Measurements from ENCODE around the gene ZNF205. TPM values are rescaled to one million over a fixed set of nuclear protein-coding genes. Genes with fewer than 3 reads are reported as not detected.
"Not testable (repeated sequence)": the region's sequence is repeated elsewhere in the genome, so short reads cannot be mapped to it uniquely, and the experiment has no call there.

The ZNF205 gene
- total RNA-seq, 1 experiment from 2014 or later = 15.4 TPM

DNA sequence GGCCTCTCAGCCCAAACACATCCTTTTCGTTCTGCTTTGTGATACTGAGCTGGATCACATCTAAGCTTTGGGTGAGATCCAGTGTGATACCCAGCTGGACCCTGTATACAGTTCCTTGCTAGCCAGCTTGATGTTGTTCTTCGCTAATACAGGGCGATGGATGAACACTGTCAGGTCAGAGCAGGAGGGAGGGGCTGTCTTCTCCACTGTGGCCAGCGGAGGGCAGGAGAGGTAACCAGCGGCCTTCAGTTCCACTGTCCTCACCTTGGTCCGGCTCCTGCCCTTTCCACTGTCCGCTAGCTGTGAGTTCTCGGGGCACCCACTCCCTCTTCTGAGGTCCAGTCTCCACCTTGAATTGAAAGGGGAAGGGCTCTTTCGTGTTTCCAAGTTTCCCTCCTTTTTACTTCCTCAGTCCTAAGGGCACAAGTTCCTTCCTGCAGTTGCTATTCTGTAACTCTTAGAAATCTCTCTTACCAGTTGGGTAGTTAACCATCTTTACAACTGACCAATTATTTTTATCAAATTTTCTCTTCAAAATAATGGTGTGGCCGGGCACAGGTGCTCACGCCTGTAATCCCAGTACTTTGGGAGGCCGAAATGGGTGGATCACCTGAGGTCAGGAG, 19.5 kb downstream of the ZNF205 start:
- DNase-seq (ENCODE audit: low read depth) = peak; percentile 52

DNA sequence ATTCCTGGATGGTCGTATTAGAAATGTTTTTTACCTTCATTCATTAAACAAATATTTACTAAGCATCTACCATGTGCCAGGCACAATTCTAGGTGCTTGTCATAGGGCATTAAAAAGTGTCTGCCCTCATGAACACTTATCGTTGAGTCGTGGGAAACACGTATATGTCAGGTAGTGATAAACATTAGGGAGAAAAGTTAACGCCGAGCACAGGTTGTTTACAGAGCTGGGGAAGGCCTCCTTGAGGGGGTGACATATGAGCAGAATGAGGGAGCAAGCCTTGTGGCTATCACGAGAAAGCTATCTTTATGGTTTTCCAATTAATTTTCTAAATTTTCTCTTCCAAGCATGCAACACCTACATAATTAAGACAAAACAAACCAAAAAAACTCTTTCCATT, 21.5 kb downstream of the ZNF205 start:
- DNase-seq (ENCODE audit: low read depth) = no peak

DNA sequence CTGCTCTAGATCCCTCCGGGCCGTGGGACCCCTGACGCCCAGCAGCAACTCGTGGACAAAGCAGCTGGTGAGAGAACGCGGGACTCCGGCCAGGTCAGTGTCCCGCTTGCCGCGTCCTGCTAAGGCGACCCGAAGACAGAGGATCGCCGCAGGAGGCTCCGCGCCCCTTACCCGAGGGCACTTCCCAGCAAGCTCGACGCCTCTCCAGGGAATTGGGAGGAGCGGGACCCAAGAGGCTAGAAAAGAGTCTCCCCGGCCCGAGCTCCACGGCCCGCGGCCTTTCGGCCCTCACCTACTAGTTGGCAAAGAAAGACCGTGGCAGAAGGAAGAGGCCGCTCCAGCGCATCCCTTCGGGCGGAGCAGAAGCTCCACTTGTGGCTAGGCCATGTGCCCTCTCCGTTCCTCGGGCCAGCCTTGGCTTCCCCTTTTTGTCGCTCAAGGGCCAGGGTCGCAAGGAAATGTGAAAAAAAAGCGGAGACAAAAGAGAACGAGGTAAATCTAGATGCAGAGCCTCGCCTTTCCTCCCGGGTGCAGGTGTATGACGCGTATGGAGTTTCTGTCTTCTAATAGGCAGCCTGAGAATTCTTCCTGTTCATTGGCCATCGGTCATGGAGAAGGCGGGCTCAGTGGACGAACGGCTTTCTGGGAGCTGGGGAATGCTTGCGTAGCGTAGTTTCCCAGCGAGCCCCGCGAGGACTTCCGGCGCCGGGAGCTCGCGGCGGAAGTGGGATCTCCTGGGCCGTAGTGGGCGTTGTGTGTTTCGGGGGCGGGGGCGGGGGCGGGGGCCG, 22.1 kb downstream of the ZNF205 start, which contains the start of gene ZNF213:
TSS of gene ZNF213 (plus strand) at position 692 of the 788 bp plus-strand sequence. CDS start 2,252 bp downstream, outside the sequence.
- DNase-seq (ENCODE audit: low read depth) = peak; percentile 99

DNA sequence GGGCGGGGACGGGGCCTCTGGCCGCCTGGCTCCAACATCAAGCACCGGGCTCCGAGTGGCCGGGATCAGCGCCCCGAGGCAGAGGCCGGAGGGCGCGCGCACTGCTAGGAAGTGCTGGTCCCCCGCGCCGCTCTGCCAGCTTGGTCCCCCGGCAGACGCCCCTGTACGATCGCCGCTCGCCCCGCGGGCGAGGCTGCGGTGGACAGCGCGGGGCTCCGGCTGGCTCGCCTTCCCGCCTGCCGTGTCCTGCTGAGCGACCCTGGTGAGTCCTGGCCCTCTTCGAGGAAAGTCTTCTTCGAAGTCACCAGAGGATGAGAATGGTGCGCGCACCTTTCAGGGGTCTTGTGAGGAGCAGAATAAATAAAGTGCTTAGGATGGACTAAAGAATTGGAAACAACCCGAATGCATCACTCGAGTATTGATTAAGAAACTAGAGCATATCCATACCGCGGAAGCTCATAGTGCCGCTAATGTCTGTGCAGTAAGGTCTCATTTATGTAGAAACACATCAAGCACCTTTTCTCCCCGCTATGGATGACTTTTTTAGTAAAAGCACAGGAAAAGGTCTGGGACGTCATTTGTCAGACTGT, 22.8 kb downstream of the ZNF205 start:
- DNase-seq (ENCODE audit: low read depth) = no peak

DNA sequence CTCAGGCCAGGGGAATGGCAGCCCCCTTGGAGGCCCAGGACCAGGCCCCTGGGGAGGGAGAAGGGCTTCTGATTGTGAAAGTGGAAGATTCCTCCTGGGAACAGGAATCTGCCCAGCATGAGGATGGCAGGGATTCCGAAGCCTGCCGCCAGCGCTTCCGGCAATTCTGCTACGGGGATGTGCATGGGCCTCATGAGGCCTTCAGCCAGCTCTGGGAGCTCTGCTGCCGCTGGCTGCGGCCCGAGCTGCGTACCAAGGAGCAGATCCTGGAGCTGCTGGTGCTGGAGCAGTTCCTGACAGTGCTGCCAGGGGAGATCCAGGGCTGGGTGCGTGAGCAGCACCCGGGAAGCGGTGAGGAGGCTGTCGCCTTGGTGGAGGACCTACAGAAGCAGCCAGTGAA, 24.9 kb downstream of the ZNF205 start:
- DNase-seq (ENCODE audit: low read depth) = no peak

DNA sequence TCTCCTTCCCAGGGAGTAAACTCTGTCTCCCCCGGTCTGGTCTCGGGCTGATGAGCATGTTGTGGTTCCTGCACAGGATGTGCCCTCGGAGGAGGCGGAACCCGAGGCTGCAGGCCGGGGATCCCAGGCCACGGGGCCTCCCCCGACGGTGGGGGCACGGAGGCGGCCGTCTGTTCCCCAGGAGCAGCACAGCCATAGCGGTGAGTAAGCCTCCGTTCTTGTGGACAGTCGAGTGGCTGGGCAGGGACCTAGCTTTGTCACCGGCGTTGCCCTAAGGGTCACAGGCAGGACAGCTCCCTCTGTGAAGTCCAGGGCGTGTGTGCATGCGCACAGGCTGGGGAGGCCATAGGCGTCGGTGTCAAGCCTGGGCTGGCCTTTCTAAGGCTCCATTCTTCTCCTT, 26.0 kb downstream of the ZNF205 start:
- no peak for DNase-seq (ENCODE audit: low read depth)

DNA sequence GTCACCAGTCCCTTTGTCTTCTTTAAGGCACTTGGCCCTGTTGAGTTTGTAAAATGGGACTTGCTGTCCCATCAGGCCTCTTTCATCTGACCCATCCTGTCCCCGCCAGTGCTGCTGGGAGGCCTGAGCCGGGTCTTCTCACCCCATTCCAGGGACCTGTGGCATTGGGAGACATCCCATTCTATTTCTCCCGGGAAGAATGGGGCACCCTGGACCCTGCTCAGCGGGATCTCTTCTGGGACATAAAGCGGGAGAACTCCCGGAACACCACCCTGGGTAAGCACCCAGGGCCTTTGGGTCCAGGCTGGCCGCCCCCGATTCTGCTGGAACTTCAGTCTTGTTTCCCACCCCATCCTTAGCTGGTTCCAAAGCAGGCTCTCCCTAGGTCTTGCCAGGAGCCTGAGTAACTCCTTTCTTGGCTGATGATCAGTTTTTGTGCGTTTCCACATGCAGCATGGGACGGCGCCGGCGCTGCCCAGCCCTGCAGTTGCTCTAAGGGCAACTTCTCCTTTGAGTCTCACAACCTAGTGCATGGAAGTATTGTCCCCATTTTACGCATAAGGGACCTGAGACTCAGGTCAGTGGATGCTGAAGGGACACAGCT, 26.5 kb downstream of the ZNF205 start:
- no peak for DNase-seq (ENCODE audit: low read depth)

DNA sequence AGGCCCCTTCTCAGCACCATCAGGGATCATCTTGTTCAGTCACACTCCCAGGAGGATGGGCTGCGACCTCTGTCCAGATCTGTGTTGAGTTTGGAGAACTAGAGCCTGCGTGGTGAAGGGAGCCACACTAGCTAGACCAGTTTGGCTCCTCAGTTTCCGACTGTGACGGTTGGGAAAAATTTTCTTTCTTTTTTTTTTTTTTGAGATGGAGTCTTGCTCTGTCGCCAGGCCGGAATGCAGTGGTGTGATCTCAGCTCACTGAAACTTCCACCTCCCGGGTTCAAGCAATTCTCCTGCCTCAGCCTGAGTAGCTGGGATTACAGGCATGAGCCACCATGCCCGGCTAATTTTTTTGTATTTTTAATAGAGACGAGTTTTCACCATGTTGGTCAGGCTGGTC, 27.2 kb downstream of the ZNF205 start:
- DNase-seq (ENCODE audit: low read depth) = not testable (repeated sequence)

DNA sequence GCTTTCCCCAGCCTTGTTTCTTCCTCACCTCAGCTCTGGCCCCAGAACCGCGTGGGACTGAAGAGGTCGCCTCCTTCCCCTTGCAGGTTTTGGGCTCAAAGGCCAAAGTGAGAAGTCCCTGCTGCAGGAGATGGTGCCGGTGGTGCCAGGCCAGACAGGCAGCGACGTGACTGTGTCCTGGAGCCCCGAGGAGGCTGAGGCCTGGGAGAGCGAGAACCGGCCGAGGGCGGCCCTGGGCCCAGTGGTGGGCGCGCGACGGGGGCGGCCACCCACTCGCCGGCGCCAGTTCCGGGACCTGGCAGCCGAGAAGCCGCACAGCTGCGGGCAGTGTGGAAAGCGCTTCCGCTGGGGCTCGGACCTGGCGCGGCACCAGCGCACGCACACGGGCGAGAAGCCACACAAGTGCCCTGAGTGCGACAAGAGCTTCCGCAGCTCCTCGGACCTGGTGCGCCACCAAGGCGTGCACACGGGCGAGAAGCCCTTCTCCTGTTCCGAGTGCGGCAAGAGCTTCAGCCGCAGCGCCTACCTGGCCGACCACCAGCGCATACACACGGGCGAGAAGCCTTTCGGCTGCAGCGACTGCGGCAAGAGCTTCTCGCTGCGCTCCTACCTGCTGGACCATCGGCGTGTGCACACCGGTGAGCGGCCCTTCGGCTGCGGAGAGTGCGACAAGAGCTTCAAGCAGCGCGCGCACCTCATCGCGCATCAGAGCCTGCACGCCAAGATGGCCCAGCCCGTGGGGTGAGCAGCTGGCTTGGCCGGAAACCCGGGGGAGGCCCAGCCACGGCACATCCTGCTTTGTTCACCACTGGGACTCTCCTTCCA, 28.4 kb downstream of the ZNF205 start:
- no peak for DNase-seq (ENCODE audit: low read depth)

DNA sequence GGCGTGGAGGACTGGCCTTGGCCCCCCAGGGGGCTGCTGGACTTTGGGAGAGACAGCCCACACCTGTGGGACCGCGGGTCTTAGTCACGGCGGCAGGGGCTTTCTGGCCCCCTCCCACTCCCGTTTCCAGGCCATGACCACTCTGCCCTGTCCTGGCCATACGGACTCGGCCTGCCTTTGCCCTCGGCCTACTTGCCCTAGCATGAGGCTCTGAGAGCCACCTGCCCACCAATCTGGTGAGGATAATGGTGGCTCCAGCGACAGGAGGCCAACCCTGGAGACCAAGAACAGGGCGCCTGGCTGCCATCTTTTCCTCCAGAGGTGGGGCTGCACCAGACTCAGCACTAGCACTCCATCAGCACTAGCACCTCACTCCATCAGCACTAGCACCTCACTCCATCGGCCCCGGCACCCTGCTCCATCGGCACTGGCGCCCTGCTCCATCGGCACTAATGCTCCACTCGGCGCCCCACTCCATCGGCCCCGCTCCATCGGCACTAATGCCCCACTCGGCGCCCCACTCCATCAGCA, 29.5 kb downstream of the ZNF205 start:
- no peak for DNase-seq (ENCODE audit: low read depth)

DNA sequence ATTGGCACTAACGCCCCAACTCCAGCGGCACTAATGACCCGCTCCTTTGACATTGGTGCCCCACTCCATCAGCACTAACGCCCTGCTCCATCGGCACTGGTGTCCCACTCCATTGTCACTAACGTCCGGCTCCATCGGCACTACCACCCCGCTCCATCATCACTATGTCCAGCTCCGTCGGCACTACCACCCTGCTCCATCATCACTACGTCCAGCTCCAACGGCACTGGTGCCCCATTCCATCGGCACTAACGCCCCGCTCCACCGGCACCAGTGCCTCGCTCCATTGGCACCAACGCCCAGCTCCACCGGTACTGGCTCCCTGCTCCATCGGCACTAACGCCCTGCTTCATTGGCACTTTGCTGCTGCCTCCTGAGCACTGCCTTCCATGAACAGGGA, 29.9 kb downstream of the ZNF205 start:
- DNase-seq (ENCODE audit: low read depth) = no peak

DNA sequence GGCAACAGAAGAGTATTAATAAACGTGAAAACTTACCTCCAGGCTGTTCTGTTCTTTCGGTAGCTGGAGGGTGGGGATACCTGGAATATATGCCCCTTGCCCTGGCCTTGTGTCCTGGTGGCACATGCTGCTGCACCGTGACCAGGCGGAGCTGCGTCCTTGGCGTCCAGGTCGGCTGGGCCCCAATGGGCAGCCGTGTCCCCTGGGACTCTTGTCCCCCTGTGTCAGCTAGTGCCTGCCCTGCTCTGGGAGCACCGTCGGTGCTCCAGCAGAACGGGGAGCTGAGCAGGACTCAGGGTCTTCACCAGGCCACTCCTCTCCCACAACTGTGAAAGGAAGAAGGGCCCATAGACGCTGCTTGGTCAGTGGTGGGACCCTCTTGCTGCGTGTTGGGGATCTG, 30.4 kb downstream of the ZNF205 start:
- no peak for DNase-seq (ENCODE audit: low read depth)

DNA sequence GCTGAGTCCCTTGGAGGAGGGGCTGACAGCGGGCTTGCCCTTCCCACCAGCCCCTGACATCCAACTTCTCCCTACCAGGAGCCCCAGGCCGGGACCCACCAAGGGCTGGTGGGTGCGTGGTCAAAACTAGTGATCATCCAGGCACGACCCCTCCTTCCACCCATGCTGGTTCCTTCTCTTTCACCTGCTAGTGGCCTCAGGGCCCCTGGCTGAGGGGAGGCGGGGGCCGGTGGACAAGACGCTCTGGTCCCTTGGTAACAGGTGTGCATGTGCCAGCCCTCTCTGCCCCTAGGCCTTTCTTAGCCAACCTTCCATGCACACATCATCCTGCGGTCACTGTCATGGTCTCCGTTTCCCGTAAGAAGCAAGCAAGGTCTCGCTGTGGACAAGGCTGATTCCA, 30.8 kb downstream of the ZNF205 start:
- DNase-seq (ENCODE audit: low read depth) = no peak

DNA sequence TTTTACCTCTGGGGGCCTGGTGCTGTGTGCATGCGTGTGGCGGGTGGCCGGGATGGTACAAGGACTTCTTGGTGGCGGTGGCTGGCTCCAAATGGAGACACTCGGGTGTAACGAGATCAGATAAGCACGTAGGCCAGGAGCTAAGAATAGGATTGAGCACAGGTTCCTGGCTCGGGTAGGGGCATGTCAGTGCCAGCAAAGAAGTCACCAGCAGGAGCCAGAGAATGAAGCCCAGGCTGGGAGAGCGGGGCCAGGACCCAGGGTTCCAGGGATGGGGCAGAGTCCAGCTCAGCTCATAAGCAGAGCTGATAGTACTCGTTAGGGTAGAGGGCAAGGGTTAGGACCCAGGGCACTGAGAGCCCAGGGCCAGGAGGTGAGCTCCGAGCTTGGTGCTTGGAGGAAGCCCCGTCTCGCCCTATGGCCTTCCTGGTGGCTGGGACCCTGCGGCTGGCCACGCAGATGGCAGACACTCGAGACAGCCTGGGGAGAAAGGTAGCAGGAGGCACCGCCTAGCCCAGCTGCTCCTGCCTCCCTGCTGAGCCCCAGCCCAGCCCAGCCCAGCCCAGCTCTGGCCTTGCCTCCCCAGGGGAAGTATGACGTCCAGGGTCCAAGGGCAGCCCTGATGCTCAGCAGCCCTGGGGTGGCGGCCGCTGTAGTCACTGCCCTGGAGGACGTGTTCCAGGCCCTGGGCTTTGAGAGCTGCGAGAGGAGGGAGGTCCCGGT, 31.4 kb downstream of the ZNF205 start:
- no peak for DNase-seq (ENCODE audit: low read depth)

DNA sequence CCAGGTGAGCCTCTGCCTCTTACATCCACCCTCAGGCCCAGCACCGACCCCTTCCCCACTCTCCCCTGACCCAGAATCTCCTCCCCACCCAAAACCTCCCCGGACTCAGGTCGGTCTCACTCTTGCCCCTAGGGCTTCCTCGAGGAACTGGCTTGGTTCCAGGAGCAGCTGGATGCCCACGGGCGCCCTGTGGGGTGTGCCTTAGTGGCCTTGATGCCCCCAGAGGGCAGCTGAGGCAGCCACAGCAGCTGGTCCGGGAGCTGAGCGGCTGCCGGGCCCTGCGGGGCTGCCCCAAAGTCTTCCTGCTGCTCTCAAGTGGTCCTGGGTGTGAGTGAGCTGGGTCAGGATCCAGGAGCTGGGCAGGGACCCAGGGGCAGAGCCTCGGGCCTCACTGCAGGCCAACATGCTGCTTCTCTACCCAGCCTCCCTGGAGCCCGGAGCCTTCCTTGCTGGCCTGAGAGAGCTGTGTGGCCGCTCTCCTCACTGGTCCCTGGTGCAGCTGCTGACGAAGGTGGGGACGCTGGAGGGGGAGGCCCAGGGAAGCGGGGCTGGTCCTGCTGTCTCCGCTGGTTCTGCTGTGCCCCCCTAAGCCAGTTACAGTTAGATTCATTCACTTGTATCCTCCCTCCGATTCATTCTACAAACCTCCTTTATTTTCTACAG, 32.1 kb downstream of the ZNF205 start:
- no peak for DNase-seq (ENCODE audit: low read depth)

DNA sequence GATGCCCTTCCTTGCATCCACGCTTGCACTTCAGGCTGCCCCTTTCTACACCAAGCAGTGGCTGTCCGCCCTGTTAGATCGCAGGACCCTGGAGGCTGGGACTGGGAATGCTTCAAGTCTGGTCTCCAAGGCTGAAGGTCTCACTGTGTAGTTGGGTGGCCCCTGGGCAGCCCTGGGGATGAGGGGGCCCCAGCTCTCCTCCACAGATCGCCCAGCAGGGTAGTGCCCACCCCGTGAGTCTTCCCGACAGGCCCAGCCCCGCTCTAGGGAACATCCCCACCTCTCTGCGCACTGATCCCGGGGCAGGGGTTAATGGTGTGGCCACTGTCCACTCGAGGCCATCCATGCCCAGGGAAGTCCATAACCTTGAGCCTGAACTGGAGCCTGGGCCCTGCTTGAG, 32.8 kb downstream of the ZNF205 start:
- DNase-seq (ENCODE audit: low read depth) = no peak

DNA sequence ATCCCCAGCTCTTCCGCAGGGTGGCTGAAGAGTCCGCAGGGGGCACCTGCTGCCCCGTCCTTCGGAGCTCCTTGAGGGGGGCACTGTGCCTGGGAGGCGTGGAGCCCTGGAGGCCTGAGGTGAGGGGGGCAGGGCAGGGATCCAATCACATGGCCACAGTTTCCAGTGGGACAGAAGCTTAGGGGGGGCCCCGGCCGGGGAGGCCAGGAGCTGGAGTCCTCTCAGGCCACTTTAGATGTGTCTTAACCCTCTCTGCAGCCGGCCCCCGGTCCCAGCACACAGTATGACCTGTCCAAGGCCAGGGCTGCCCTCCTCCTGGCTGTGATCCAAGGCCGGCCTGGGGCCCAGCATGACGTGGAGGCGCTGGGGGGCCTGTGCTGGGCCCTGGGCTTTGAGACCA, 33.3 kb downstream of the ZNF205 start:
- no peak for DNase-seq (ENCODE audit: low read depth)

DNA sequence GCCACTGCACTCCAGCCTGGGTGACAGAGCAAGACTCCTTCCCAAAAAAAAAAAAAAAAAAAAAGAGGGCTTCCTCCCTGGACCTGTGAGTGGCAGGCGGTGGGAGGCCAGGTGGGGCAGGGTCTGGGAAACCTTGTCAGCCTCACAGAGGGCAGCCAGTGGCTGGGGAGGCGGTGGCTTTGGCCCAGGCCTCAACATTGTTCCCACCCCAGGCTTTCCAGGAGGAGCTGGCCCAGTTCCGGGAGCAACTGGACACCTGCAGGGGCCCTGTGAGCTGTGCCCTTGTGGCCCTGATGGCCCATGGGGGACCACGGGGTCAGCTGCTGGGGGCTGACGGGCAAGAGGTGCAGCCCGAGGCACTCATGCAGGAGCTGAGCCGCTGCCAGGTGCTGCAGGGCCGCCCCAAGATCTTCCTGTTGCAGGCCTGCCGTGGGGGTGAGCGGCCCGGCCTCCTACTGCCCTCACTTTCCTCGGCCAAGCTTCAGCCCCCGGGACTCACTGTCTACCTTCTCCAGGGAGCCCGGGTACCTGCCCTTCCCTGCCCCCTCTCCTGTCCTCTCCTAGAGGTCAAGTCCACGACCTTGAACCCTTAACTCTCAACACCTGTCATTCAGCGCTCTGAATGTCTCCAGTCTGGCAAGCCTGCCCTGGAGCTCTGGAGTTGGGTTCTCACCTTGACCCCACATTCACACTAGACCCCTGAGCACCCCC, 34.8 kb downstream of the ZNF205 start:
- no peak for DNase-seq (ENCODE audit: low read depth)

DNA sequence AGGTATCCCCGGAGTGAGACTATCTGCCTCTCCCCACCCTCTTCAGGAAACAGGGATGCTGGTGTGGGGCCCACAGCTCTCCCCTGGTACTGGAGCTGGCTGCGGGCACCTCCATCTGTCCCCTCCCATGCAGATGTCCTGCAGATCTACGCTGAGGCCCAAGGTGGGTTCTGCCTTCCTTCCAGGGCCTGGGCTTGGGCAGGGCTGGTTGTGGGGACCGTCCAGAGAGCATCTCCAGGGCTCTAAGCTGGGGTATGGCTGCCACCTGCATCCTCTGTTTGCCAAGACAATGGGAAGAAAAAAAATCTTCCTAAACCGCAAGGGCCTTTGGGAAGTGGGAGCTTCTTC, 35.3 kb downstream of the ZNF205 start:
- DNase-seq (ENCODE audit: low read depth) = no peak

Data from M059J (cell line).